Skin of body (tissue), 2 donors: ENCODE measurements around the gene KIR3DL3. TPM values are rescaled to one million over a fixed set of nuclear protein-coding genes. Genes with fewer than 3 reads are reported as not detected.
"Not testable (repeated sequence)": the region's sequence is repeated elsewhere in the genome, so short reads cannot be mapped to it uniquely, and the experiment has no call there.

ENCODE experiments used
- DNase-seq: peaks from one replicate; lab custom pipeline; 2025; lab: John Stamatoyannopoulos, UW
- total RNA-seq: library from RNA; depleted of rRNA; stranded (reverse); fragments of >200 nt; gene quantifications from one replicate; pipeline ENCODE4 v1.2.3, GENCODE V29; 2014

The KIR3DL3 gene
- not detected for total RNA-seq

DNA sequence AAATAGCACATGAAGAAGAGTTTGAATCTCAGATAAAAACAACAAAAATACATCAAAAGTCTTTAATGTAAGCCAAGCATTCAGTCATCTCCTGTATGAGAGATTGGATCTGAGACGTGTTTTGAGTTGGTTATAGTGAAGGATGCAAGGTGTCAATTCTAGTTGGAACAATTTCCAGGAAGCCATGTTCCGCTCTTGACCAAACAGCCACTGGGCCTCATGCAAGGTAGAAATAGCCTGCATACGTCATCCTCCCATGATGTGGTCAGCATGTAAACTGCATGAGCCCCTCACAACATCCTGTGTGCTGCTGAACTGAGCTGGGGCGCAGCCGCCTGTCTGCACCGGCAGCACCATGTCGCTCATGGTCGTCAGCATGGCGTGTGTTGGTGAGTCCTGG lies at the start of gene KIR3DL3:
Gene KIR3DL3, plus strand, starts transcription at position 301 of the 400 bp plus-strand sequence. Its CDS starts 55 bp downstream, at position 356.
- DNase-seq, result no peak

DNA sequence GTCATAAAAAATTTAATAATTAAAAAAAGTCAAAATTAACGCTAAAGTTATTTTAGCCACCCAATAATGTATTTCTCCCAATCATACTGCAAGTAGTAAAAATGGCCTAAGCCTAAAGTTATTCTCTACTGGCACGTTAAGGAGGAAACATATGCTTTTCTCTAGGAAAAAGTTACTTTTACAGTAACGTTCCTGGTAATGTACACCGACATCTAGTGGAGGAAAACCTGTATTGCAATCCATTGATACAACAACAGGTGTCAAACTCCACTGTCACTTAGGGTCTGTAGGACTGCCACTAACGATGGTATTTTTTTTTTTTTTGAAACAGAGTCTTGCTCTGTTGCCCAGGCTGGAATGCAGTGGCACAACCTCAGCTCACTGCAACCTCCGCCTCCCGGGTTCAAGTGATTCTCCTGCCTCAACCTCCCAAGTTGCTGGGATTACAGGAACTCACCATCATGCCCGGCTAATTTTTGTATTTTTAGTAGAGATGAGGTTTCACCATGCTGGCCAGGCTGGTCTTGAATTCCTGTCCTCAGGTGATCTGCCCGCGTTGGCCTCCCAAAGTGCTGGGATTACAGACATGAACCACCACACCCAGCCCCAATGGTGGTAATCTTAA lies 47.9 kb upstream of the KIR3DL3 start:
- peak; percentile 39 for DNase-seq

DNA sequence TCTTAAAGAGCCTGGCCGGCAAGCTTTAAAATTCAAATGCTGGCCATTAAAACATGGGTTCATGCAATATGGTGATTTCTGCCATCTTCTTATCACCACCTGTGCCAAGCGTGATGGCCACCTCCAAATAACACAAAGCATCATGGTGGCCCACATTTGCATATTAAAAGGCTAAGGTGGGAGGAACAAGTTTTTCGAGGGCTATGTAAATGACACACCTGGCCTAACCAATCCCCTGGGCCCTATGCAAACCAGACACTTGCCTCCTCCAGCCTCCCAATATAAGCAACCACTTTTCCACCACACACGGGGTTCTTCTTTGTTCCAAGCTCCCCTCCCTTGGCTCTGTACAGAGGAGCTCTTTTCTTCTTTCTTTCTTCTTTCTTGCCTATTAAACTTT lies 47.0 kb upstream of the KIR3DL3 start:
- no peak for DNase-seq

DNA sequence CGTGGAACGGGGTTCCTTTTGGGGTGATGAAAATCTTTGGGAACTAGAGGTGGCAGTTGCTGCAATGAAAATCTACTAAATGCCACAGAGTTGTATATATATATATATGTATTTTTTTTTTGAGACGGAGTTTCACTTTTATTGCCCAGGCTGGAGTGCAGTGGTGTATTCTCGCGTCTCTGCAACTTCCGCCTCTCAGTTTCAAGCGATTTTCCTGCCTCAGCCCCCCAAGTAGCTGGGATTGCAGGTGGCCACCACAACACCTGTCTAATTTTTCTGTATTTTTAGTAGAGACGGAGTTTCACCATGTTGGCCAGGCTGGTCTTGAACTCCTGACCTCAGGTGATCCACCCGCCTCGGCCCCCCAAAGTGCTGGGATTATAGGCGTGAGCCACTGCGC lies 42.6 kb upstream of the KIR3DL3 start:
- not testable (repeated sequence) for DNase-seq

DNA sequence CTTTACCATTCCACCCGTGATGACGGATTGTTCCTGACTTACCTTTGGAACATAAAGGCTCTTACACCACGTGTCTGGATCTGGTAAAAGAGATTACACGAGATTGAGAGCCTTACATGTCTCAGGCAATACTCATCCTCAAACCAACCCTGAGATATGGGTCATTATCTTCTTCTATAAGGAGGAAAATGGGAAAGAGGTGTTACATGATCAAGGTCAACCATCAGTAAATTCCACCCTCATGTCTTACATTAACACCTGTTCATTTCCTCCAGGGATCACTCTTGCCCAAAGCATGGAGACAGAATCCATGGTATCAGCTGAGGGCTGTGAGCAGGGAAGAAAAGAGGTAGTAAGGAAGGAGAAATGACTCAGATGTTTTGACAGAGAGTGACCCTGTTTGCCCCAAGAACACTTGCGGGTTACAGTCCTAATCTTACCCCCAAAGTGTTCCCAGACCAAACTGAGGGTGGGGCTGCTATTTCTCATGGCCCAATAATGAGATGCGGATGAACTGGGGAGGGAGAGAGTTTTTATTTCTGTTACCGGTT lies 41.9 kb upstream of the KIR3DL3 start:
- DNase-seq, result no peak

DNA sequence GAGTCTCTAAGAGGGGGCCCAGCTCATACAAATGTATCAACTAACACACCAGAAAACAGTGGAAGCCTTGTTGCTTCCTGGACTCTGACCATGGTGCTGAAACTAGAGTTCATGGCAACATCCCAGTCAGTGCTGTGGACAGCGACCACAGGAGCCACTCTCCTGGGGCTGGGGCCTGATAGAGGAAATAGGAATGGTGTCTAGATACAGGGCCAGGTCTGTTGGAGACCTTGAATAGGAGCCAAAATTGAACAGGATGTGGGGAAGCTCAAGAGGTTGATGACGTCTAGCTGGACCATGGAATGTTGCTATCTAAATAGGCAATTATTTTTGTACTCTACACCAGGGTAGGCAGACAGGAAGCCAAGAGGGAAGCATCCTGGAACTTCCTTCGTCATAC lies 39.7 kb upstream of the KIR3DL3 start:
- peak; percentile 6 for DNase-seq

DNA sequence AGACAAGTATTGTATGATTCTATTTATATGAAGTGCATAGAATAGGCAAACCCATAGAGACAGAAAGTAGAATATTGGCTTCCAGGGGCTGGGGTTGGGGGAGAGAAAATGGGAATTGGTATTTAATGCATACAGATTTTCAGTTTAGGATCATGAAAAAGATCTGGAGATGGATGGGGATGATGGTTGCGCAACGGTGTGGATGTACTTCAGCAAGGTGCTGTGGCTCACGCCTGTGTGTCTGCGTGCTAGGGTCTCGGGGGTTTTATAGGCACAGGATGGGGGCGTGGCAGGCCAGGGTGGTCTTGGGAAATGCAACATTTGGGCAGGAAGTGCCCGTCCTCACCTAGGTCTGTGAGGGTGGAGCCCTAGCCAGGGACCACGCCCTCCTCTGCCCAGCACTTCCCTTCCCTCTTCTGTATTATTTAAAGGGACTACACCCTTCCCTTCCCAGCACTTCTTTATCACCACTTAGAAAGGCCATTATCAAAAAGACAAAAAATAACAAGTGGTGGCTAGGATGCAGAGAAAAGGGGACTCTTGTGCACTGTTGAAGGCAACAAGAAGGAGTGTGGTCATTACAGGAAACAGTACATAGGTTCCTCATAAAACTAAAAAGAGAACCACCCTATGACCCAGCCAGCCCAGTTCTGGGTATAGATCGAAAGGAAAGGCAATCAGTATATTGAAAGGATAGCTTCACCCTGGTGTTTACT lies 32.5 kb upstream of the KIR3DL3 start:
- DNase-seq, result no peak

DNA sequence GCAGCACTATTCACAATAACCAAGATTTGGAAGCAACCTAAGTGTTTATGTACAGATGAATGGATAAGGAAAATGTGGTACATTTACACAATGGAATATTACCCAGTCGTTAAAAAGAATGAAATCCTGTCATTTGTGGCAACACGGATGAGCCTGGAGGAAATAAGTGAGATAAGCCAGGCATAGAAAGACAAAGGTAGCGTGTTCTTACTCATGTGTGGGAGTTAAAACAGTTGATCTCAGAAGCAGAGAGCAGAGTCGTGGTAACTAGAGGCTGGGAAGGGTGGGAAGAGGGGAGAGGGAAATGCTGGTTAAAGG lies 32.0 kb upstream of the KIR3DL3 start:
- DNase-seq, result no peak

DNA sequence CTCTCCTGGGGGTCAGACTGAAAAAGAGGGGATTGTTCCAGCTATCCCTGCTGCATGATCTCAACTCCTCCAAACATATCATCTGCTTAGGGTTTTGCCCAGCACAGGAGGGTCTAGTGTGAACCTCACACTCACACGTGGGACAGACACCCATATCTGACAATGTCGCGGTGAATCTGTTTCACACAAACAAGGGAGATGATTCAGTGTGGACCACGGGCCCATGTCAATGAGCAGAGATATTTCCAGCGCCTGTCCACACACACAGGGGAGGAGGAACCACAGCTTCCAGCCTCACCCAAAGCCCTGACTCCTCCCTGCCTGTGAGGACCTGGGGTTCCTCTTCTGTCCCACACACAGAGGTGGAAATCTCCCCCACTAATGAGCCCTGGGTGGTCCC lies 29.6 kb upstream of the KIR3DL3 start:
- DNase-seq, result no peak

DNA sequence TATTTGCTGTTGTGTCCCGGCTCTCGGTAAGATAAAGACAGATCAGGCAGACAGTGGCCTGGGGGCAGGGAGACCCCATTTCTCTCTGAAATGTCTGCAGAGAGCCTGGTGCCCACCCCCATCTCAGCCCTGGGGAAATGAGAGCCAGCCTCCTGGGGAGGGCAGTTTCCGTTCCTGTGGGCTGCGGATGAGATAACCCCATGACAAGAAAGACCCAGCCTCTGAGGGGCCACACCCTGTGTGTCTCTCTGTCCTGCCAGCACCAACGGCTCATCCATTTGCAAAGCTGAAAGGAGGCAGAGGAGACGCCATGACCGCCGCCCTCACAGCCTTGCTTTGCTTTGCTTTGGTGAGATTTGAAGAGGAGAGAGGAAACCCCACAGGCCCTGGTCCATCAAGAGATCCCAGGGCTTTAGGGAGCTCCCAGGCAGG lies 28.1 kb upstream of the KIR3DL3 start:
- DNase-seq, result no peak

DNA sequence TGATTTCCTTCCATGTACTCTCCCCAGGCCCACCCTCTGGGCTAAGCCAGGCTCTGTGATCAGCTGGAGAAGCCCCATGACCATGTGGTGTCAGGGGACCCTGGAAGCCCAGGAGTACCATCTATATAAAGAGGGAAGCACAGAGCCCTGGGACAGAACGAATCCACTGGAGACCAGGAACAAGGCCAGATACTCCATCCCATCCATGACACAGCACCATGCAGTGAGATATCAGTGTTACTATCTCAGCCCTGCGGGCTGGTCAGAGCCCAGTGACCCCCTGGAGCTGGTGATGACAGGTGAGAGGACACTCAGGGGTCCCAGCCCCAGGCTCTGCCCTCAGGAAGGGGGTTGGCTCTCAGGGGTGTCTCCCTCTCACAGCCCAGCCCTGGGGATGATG lies 27.5 kb upstream of the KIR3DL3 start:
- no peak for DNase-seq

DNA sequence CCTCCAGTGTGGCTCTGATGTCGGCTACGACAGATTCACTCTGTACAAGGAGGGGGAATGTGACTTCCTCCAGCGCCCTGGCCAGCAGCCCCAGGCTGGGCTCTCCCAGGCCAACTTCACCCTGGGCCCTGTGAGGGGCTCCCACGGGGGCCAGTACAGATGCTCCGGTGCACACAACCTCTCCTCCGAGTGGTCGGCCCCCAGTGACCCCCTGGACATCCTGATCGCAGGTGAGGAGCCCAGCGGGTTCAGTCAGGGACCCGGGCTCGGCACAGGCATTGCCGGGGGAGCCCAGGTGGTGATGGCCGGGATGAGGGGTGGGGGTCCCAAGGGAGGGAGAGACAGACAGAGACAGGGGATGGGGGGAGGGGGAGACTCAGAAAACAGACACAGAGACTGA lies 26.5 kb upstream of the KIR3DL3 start:
- not testable (repeated sequence) for DNase-seq

DNA sequence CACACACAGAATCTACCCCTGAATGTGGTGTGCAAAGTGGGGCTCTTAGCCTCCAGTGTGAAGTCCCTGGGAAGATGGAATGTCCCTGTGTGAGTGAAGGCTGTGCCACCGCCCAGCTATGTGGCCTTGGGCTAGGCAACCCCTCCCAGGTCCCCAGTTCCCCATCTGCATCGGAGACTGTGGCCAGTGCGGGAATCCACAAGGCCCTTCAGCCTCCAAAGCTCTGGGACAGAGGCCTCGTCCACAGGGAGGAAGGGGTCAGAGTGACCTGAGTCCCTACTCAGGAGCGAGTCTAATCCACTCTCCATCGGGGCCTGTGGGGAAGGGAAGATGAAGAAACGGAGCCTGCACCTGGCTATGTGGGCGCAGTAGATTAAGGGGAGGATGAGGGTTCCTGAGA lies 19.3 kb upstream of the KIR3DL3 start:
- DNase-seq, result no peak

DNA sequence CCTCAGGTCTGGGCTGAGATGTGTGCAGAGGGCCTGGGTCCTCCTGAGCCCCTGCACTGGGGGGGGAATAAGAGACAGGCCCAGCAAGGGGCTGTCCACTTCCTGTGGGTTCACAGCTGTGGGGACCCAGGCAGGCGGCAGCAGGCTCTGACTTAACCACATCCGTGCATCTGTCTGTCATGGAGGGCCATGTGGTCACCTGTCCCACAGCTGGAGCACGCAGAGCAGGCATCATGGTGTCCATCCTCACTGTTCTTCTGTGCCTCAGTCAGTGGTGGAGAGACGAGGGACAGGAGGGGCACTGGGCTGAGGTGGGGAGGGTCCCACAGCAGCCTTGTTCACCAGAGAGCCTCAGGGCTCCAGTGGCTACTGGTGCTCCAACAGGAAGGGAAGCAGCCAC lies 16.3 kb upstream of the KIR3DL3 start:
- DNase-seq, result no peak

DNA sequence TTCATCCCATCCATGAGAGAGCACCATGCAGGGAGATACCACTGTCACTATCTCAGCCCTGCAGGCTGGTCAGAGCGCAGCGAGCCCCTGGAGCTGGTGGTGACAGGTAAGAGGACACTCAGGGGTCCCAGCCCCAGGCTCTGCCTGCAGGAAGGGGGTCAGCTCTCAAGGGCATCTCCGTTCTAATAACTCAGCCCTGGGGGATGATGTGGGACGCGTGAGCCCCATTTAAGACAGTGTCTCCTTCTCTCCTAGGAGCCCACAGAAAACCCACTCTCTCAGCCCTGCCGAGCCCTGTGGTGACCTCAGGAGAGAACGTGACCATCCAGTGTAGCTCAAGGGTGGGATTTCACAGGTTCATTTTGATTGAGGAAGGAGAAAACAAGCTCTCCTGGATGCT lies 15.5 kb upstream of the KIR3DL3 start:
- DNase-seq, result no peak

DNA sequence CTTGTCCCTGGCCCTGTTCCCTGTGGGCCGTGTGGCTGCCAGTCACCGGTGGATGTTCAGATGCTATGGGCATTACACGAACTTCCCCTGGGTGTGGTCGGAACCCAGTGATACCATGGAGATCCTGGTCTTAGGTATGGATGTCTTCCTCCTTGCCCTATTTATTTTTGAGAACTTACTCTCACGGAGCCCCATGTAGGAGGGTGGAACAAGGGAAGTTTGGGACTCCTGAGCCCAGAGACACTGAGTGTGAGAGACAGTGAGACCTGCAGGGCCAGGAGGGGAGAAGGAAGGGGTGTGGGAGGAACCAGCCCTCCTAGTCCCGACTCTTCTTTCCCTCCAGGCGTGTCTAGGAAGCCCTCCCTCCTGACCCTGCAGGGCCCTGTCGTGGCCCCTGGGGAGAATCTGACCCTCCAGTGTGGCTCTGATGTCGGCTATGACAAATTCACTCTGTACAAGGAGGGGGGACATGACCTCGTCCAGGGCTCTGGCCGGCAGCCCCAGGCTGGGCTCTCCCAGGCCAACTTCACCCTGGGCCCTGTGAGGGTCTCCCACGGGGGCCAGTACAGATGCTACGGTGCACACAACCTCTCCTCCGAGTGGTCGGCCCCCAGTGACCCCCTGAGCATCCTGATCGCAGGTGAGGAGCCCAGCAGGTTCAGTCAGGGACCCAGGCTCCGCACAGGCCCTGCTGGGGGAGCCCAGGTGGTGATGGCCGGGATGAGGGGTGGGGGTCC lies 14.9 kb upstream of the KIR3DL3 start:
- DNase-seq, result no peak

DNA sequence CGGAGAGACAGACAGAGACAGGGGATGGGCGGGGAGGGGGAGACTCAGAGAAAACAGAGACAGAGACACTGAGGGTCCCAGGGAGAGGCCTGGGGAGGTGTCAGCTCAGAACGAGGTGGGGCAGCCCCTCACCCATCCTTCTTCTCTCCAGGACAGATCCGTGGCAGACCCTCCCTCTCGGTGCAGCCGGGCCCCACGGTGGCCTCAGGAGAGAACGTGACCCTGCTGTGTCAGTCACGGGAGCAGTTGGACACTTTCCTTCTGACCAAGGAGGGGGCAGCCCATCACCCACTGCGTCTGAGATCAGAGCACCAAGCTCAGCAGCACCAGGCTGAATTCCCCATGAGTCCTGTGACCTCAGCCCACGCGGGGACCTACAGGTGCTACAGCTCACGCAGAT lies 14.3 kb upstream of the KIR3DL3 start:
- DNase-seq, result not testable (repeated sequence)

DNA sequence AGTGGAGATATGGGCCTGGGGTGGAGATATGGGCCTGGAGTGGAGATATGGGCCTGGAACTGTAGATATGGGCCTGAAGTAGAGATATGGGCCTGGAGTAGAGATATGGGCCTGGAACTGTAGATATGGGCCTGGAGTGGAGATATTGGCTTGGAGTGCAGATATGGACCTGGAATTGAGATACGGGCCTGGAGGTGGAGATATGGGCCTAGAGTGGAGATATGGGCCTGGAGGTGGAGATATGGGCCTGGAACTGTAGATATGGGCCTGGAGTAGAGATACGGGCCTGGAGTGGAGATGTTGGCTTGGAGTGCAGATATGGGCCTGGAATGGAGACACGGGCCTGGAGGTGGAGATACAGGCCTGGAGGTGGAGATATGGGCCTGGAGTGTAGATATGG lies 402 bp downstream of the KIR3DL3 start:
- no peak for DNase-seq

DNA sequence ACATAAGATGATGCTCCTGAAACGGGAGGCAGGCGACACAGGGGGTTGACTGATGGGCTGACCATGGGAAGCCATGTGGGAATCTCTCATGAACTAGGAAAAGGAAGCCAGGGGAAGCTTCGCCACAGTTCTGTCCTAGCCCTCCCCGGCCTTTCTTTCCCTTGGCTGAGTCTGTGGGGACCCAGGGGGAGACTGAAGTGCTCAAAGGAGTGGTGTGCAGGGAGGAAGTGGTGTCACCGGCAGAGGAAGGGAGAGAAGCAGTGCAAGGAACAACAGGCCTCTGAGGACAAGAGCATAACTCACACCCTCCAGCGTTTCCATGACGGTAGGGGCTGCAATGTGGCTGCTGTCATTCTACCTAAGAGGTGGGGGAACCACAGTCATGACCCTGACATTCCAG lies 1.1 kb downstream of the KIR3DL3 start:
- no peak for DNase-seq

DNA sequence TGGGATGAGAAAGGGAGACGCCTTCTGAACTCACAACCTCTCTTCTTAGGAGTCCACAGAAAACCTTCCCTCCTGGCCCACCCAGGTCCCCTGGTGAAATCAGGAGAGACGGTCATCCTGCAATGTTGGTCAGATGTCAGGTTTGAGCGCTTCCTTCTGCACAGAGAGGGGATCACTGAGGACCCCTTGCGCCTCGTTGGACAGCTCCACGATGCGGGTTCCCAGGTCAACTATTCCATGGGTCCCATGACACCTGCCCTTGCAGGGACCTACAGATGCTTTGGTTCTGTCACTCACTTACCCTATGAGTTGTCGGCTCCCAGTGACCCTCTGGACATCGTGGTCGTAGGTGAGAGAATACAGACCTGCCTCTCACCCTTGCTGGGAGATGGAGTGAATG lies 3.3 kb downstream of the KIR3DL3 start:
- DNase-seq, result no peak

DNA sequence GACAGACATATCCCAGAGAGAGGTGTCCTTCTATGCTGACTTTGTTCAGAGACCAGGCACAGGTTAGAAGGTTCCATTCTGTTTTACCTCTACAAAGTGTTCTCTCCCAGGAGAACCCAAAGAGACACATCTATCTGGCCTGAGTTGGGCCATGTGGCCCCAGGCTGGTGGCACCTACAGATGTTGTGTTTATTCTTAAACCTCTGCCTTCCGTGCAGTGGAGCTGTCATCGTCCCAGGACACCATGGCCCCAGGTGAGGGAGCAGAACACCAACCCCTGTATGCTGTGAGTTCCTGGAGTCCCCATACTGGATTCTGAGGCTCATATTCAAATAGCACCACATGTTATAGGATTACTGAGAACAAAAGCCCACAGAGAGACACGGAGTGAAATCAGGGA lies 3.9 kb downstream of the KIR3DL3 start:
- no peak for DNase-seq

DNA sequence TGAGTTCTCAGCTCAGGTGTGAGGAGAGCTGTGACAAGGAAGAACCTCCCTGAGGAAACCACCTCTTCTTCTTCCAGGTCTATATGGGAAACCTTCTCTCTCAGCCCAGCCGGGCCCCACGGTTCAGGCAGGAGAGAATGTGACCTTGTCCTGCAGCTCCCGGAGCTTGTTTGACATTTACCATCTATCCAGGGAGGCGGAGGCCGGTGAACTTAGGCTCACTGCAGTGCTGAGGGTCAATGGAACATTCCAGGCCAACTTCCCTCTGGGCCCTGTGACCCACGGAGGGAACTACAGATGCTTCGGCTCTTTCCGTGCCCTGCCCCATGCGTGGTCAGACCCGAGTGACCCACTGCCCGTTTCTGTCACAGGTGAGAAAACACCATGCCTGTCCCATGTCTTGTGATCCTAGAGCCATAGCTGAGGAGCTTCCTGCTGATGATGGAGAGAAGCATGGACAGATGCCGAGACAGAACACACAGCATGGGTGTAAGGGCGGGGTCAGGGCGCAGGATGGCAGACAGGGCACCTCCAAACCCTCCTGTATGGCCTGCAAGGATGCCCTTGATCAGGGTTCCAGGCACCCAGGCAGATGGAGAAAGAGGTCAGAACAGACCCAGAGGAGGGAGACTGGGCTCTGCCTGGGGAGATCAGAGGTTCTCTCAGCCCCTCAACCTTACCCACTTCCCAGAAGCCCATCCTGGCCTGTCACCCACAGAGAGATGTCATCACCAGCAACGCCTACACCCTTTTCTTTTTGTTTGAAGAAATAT lies 5.4 kb downstream of the KIR3DL3 start:
- DNase-seq, result no peak
